Right lung (tissue), 5 donors: ENCODE data around the gene TNS3. TPM values are rescaled to one million over a fixed set of nuclear protein-coding genes. Genes with fewer than 3 reads are reported as not detected.

ENCODE experiments used
- DNase-seq, 2 donors: peaks; one replicate each; pipeline ENCODE4 v3.0.0-alpha.2; 2013
- polyA plus RNA-seq, 5 donors: library from polyadenylated mRNA; unstranded; fragments of 120-200 nt; gene quantifications; one replicate each; pipeline versions ENCODE4 v1.2.1 to v1.2.3, GENCODE V29; 2013; ENCODE audit warnings: inconsistent platforms in 1 of 5, low replicate concordance in 1 of 5; ENCODE audit not compliant: insufficient read length in 5 of 5, insufficient read depth in 1 of 5

The TNS3 gene
- polyA plus RNA-seq, 5 donors = 76.8 to 102 (median 95.4) TPM

DNA sequence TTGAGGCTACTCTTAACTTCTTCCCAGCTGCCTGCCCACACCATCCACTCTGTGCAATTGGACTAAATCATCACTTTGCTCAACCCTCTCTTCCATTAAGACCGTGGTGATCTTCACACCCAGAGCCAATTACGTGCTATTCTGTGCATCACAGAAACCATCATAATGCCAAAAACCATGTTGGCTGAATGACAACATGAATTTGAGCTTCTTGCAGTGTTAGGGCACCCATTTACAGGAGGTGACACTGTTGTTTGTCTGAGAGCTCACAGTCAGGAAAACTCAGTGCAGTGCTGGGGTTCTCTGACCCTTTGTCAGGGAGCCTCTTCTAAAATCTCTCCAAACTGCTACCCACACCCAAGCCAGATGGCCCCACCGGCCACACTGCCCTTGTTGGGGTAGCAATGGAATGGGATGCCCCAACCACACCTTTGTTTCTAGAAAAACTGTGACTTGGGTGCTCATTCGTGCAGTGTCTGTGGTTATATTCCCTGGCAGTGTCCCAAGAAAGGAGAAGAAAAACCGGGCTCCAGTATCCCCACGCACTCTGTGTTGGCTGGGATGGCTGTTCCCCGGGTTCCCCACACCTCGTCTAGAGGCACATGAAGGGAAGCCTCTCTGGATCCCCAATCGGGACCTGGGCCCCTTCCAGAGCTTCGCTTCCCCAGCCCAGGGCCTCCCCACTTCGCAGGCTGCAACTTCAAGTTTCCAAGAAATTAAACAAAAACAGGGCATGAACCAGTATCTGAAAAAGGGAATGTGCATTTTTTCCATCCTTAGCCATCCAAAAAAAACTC is 2.0 kb upstream of the TNS3 start:
- DNase-seq = no peak

DNA sequence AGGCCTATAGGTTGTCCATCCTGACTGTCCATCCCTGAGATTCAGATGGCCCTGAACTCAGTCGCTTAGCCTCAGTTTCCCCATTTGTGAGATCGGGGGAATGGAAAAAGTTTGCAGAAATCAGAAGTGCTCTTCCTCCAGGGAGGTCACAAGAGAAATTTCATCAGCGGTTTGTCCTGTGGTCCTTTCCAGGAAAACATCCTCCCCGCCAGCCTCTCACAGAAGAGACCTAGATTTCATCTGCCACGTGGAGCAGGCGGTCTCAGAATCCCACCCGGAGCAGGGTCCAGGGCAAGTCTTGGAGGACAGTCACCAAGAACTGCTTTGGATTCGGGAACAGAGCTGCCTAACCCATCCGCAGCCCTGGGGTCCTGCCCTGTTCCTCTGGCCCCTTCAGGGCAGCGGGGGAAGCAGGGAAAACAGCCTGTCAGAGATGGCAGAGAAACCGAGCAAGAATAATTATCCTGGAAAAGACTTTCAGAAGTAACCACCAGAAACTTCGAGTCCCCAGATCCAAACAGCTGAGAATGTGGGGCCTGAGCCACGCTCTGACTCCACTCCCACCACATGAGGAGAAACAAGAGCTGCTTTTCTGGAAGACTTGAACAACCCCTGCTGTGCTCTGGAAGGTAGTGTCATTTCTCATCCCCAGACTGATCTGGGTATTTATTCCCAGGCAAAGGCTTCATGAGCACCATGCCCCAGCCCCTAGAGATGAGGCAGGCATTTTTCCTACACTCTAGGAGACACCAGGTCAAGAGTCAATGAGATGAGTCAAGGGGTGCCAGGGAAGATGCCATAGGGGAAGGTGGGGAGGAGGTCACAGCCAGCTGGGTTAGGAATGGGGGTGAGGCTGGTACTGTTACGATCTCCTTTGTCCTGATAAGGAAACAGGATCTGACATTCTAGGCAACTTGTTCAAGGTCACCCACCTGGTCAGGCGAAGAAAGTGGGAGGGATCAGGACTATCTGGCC is 1.1 kb upstream of the TNS3 start:
- DNase-seq = no peak

DNA sequence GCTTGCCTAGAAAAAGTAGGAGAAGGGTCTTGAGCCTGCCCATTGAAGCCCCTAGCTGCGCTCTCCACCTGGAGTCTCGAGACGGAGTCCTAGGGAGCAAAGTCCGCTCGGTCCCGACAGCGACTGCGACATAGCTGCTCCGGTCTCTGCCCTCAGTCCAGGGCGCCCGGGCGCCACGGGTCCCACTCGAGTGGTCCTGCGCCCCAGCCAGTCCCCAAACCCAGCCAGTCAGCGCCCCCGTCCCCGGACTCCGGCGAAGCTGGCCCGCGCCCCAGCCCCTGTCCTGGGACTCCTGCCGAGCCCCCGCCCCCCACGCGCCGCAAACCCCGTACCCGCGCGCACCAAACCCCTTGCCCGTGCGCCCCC is 490 bp downstream of the TNS3 start:
- DNase-seq = no peak

DNA sequence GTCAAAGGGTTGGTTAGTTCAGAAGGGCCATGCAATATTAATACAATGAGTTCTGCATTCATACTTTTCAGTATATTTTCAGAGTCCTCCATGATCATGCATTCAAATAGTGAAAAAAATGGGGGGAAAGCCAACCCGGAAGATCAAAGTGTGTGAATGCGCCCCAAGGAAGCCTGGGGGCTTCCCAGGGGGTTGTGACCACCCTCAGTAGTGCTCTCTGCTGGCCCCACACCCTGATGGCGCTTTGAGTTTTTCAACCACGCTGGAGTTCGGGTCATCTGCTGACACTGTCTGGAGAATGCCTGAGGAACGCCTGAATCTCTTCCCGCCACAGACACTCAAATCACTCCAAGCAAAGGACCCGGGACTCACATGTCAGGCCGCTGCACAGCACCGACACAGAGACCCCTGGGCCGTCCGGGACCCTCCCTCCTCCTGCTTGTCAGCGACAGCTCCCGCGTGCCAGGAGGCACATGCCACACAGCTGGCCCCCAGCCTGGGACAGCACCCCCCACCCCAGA is 1.0 kb downstream of the TNS3 start:
- no peak for DNase-seq

DNA sequence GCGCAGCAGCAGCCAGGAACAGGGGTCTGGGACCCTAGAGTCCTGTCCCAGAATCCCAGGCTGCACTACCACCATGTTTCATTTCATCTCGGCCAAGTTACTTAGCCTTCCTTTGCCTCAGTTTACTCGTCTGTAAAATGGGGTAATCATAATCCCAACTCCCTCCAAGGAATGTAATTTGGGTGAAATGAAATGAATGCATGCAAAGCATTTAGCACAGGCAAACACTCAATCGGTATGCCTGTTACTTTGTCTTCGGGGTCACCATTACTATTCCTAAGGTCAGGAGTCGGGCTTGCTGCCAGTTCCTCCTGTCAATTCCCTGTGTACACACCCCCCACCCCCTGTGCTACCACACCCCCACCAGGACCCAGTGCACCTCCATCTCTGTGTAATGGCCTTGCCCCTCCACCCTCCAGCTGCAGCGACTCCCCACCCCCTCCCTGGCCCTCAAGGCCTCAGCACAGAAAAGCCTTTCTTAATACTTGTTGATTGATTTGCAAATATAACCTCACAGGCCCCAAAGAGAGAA is 1.7 kb downstream of the TNS3 start:
- no peak for DNase-seq

DNA sequence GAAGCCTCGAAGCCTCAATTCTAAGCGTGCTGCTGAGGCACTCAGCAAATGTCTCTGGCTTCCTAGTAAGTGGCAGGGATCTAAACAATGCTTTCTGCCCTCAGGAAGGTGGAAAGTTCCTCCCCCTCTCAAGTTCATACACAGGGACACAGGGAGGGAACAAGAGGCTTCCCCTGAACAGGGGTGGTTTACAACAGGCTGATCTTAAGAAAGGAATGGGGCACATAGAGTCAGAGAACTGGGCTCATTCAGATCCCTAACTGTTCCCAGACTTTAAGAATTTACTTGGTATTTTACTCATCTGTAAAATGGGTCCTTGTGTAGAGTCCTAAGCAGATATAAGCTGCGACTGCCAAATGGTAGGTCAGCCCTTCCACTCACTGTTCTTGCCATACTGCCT is 2.5 kb downstream of the TNS3 start:
- DNase-seq = no peak

DNA sequence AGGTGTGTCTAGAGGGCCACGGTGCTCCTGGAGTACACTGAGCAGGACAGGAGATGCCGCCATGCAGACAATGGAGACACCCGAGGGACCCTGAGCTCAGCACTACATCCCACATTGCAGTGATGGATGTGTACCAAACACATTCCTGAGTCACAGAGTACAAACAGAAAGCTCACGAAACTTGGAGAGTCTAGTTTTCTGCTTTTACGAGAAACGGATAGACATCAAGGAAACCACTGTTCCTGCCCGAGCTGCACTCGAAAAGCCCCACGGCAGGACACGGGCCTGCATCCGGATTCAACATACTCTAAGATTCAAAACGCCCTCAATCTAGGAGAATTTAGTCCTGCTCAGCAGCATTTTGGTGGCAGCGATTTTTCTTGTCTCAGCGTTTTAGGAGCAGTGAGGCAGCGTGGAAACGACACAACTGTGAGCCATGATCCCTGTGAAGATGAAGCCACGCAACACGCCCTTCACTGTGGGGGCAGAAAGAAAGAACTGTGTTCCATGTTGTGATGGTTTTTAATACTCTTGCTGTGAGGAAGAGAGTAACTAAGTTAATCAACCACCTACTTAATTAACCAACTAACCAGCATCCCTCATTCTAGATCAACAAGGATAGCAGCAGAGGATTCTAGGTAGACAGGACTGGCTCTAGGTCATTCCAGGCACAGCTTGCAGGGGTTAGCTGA is 3.2 kb downstream of the TNS3 start:
- DNase-seq = no peak

DNA sequence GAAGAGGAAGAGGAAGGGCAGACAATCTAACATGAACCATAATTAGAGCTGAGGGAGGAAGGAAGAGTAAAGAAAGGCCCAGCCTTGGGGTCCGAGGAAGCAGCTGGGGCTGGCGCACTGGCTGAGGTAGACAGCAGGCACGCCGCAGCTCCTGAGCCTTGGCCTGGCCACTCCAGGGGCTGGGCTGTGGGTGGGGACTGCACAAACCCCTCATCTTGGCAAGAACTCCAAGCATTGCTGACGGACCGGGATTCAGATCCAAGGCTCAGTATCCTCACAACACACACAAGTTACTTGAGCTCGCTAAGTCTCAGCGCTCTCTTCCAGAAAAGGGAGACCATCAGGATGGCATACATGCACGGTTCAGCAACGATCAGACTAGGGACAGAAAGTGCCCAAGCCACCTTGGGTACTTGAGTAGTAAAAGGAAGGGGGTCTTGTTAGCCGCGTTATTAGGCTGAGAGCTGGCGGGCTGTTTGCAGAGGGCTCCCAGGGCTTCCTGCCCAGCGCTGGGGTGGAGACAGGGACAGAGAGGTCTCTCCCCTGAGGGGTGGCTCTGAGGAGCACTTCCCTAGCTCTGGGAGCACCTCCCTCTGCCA is 4.5 kb downstream of the TNS3 start:
- peak in 1 of 2 donors; percentile 54 for DNase-seq

DNA sequence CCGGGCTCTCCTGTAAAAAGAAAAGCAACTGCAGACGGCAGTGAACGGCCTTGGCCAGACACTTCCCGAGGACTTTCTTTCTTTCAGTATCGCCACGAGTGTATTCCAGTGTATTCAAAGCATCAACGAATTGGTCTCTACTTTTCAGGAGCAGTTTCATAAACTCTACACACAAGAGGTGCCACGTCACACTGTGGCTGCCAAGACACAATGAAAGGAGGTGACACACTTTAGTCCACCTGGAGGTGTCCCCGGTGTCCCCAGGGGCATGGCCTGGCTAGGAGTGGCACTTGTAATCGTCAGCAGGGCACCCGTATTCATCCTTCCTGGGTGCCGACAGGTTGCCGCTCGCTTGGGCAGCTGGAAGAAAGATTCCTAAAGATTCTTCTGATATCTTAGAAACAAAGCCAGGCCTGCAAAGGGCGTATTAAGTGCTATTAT is 5.0 kb downstream of the TNS3 start:
- DNase-seq = no peak

DNA sequence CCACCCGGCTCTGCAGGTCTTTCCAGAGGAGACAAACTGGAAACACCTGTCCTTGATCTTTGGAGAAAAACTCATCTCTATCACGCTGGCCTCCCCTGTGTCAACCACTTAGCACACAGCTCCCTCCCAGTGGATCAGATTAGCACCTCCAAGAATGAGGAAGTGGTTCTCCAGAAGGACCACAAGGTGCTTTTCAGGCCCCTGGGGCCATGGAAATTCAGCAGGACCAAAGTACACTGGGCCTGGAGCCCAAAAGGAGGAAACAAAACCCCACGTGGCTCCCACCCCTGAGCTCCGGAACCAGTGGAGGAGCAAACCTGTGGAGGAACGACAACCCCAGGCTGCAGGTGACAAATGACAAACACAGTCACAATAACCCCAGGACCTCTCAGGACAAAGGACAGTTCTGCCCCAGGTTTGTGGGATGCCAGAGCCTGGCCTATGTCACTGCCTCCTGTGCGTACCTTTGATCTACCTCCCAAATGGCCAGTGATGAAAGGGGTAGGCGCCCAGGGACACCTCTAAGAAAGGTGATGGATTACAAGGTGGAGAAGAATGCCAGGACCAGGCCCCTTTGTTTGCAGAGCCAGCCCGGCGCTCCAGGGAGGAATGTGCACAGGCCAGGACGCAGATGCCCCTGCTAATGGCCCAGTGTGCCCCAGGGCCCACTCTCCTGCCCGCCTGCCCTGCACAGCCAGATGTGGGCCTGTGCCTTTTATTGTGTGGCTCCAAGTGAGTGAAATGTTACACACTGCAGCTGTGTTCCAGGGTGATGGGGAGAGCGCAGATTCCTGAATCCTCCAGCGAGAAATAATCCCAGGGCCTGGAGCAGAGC is 5.7 kb downstream of the TNS3 start:
- peak; percentile 86 for DNase-seq

DNA sequence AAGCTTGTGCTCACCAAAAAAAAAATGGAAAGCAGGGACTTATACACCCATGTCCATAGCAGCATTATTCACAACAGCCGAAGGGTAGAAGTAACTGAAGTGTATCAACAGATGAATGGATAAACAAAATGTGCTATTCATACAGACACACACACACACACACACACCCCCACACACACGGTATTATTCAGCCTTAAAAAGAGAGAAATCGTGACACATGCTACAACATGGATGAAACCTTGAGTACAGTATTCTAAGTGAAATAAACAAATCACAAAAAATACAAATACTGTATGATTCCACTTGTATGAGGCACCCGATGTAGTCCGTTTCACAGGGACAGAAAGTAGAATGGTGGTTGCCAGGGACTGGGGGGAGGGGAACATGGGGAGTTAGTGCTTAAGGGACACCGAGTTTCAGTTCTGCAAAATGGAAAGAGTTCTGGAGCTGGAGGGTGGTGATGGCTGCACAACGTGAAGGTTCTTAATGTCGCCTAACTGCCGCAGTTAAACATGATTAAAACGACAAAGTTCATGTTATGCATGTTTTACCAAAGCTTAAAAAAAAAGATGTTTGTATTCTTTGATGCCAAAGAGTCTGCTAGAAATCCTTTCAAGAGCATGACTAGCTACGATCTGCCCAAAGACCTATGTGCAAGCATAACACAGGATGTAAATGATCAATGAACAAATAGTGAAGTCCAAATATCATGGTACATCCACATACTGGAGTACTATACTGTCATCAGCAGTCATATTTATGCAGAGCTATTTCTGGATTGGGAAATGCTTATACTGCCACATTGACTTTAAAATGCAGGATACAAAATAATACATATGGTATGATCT is 7.2 kb downstream of the TNS3 start:
- DNase-seq = no peak

DNA sequence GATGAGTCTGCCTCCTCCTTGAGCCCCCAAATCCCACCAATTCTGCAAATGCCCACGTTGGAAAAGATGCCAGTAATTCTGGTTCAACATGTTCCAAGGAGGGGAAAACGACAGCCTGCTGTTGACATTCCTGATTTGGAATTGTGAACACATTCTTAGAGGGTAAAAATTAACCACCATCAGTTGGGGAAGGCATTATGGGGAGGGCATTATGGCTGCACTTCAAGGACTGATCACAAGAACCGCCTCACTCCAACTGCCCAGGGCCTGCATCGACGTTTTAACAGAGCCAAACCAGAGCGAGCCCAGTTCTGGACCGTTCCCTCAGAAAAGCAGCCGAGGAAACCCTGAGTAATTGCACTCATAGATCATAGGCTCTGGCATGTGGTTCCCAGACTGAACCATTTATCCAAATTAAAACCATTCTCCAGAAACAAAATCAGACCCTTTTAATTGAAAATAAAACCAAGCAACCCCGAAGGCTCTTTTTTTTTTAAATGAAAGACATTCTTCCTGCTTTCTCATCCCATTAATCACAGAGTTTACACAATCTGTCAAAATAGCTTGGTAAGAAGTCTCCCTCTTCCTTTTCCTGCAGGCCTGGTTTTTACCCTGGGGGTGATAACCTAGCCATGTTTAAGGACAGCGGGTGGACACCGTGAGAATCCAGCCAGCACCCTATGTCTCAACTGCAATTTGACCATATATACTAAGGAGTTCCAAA is 8.0 kb downstream of the TNS3 start:
- no peak for DNase-seq

DNA sequence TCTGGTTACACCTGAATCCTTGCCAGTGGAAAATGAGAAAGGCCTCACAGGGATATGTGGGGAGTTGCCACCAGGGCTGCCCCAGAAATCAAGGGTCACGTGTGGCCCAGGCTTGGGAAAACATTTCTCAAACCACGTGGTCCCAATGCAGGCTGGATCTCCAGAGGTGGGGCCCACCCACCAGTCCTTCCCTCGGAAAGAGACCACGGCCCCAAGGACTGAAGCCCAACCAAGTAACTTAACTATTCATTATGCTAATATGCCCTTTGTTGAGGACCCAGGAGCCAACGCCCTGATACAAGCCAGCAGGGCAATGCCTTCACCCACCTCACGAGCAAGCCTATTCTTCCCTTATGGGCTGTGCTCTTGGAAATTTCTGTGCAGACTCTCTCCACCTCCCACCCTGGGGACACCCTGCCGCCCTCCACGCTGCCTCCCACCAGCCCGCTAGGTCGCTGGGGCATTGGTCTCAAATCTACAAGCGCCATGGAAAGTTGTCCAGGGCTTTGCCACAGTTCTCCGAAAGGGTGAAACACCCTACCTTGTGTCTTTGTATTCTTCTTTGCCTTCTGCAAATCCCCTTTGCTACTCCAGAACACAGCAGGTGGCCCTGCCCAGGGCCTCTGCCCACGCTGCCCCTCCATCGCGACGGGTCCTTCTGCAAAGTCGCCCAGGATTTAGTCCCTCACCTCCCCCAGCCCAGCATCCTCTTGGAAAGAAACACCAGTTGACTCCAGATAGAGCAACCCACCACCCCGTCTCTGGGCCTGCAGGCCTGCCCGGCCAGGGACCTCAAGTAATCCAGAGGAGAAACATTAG is 8.8 kb downstream of the TNS3 start:
- no peak for DNase-seq

DNA sequence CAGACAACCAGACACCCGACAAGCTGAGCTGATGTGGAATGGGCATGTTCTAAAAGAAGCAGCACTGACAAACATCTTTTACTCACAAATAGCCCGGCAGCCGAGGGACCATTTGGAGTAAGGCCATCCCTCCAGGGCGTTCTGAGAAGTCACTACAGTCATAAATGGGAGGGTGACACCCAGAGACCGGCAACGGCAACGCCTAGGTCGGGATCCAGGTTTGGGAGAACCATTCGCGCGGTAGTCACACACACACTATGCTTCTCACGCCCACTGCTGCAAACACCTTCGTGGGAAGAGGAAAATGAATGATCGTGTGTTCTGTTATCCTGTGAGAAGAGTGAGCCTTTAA is 9.8 kb downstream of the TNS3 start:
- DNase-seq = no peak

DNA sequence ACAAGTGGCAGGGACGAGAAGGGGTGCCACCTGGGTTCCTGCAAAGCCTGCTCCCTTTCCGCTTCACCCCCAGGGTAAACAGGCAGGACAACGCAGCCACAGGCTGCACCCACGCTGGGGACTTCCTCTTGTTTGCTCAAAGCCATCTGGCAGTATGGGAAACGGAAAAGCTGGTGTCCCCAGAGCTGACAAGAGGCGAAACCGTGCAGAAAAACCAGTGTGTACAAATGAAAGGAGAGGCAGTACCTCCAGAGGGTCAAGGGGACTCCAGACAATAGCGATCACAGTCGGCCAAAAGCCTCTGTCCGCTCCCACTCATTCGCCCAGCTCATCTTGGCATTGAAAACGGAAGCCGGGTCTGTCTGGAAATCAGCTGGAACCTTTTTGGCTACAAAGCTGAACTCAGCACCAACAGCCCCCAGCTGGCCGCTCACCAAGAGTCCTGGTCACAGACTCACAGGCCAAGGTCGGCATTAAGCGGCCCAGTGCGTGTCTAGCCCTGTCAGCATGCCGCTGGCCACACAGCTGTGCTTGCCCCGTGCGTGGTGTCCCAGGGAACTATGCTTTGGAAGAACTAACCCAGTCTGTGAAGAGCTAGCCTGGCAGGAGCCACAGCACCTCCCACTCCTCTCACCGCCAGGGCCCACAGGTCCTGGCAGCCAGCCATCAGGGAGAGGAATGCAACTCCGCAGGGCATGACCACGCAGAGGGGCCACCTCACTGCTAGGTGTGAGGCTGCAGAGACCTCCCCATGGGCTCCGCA is 10.4 kb downstream of the TNS3 start:
- peak in 1 of 2 donors; percentile 53 for DNase-seq

DNA sequence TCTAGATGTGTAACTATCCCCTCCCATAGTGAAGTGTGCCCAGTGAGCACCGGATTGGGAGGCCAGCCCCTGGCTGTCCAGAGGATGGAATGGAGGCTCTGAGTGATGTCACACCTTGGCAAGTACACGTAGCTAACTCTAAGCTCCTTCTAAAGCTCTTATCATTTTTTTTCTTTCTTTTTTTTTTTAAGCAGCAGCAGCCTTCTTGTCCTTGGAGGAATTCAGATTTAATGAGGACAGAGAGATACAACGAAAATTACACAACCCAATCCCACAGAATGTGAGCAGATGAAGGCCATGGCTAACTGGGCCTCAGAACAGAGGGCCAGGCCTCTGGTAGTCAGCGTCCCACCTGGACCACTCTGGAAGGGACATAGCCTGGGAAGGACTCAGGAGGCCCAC is 11.3 kb downstream of the TNS3 start:
- no peak for DNase-seq

DNA sequence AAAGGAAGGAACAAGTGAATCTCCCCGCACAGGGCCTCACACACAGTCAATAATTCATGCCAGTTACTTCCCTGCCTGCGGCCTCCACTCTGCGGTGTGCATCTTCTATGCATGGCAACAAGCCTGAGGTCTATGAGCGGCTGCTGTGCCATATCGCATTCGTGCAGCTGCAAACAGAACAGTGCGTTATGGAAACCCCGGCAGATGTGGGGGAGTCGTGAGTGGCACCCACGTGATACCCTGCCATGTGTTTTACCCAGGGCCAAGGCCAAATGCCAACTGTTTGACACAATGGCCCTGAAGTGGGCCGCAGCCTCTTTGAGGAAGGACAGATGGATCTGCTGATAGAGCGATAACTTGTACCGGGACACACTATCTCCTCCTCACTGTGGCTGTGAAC is 13.4 kb downstream of the TNS3 start:
- no peak for DNase-seq
